Measurements from ENCODE around the gene COL24A1.

DNA sequence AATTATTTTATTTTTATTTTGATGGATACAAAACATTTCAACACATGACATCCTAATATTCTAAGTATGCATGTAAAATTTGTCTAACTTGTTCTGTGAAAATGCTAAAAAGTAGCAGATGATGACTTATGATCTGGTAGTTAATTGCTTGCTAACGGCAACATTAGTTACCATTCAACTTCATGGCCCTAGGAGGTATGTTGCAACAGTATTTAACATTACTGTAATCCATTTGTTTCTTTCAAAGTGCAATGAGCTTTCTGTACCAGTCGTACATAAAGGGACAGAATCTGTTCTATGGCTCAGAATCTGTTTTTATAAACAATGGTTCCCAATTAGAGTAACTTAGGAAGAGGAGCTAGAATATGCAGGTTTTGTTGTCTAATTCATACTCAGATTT, 356.8 kb downstream of the COL24A1 start:
- no peak for TF ChIP-seq CTCF (conservative IDR thresholded peaks at IDR 0.05; ENCODE audit: low read depth, low read length)
- TF ChIP-seq EZH2phosphoT487 (IDR thresholded peaks at IDR 0.05; ENCODE audit: borderline replicate concordance, low read length), result no peak
- TF ChIP-seq EZH2 (IDR thresholded peaks at IDR 0.05; ENCODE audit: low read length, unreplicated experiment), result no peak
